Neuronal stem cell (in vitro differentiated cells): ENCODE data around the gene COPZ2.
A peak's percentile ranks its signal among the peaks of the same experiment; 100 is the strongest.

Source experiments
- DNase-seq: peaks from one replicate; pipeline ENCODE4 v3.0.0-alpha.2; 2013; ENCODE audit warnings: low spot score
- H2AFZ ChIP-seq: one replicate; pipeline ENCODE4 v1.6.1; 2013; ENCODE audit warnings: mild to moderate bottlenecking, low read length, inconsistent platforms
- H2AK5ac ChIP-seq: 2 replicates; pipeline ENCODE4 v1.6.1; 2013; ENCODE audit warnings: low read depth, mild to moderate bottlenecking, inconsistent platforms, low read length, moderate library complexity, mixed read lengths
- H2BK120ac ChIP-seq: 2 replicates; pipeline ENCODE4 v1.6.1; 2013; ENCODE audit warnings: low read depth, mild to moderate bottlenecking, inconsistent platforms, low read length, moderate library complexity, mixed read lengths
- H2BK12ac ChIP-seq: one replicate; pipeline ENCODE4 v1.6.1; 2013; ENCODE audit warnings: low read length, inconsistent platforms
- H2BK15ac ChIP-seq: 2 replicates; pipeline ENCODE4 v1.6.1; 2013; ENCODE audit warnings: mild to moderate bottlenecking, low read length, inconsistent platforms, mixed read lengths
- H2BK5ac ChIP-seq: one replicate; pipeline ENCODE4 v1.6.1; 2013; ENCODE audit warnings: inconsistent platforms, mild to moderate bottlenecking, low read length, moderate library complexity
- H3K14ac ChIP-seq: one replicate; pipeline ENCODE4 v1.6.1; 2013; ENCODE audit warnings: low read length, inconsistent platforms
- H3K18ac ChIP-seq: 2 replicates; pipeline ENCODE4 v1.6.1; 2013; ENCODE audit warnings: low read length, inconsistent platforms
- H3K23ac ChIP-seq: 2 replicates; pipeline ENCODE4 v1.6.1; 2013; ENCODE audit warnings: low read depth, mild to moderate bottlenecking, mixed read lengths, low read length, inconsistent platforms; ENCODE audit not compliant: poor library complexity
- H3K27ac ChIP-seq: replicated peaks from 3 replicates; pipeline ENCODE4 v1.5.1; 2013; ENCODE audit warnings: low read length, inconsistent platforms
- H3K27me3 ChIP-seq, 3 experiments: 2 replicates each; pipeline ENCODE4 v1.6.1; 2013; ENCODE audit warnings: low read length in 3 of 3, mild to moderate bottlenecking in 2 of 3, inconsistent platforms in 1 of 3, low read depth in 1 of 3, mixed read lengths in 1 of 3, moderate library complexity in 1 of 3; ENCODE audit not compliant: control insufficient read depth in 3 of 3, insufficient read depth in 3 of 3
- H3K36me3 ChIP-seq, 2 donors: replicated peaks in 1 of 2; 2 replicates each; pipeline ENCODE4 v1.6.1; 2013; ENCODE audit warnings: low read length in 2 of 2; ENCODE audit not compliant: control insufficient read depth in 2 of 2, insufficient read depth in 2 of 2
- H3K4ac ChIP-seq: 2 replicates; pipeline ENCODE4 v1.6.1; 2013; ENCODE audit warnings: inconsistent platforms, mild to moderate bottlenecking, low read length, moderate library complexity
- H3K4me1 ChIP-seq, 2 donors: 1 replicate in 1 of 2; 2 replicates in 1 of 2; pipeline ENCODE4 v1.6.1; 2013; ENCODE audit warnings: low read length in 2 of 2, low read depth in 1 of 2; ENCODE audit not compliant: control insufficient read depth in 2 of 2, insufficient read depth in 1 of 2
- H3K4me2 ChIP-seq: one replicate; pipeline ENCODE4 v1.6.1; 2013; ENCODE audit warnings: mild to moderate bottlenecking, low read length, inconsistent platforms; ENCODE audit not compliant: insufficient read depth, poor library complexity, severe bottlenecking
- H3K4me3 ChIP-seq, 2 donors: 2 replicates each; pipeline ENCODE4 v1.5.1; 2013; ENCODE audit warnings: low read length in 2 of 2, mild to moderate bottlenecking in 2 of 2, inconsistent platforms in 1 of 2, moderate library complexity in 1 of 2
- H3K79me1 ChIP-seq: one replicate; pipeline ENCODE4 v1.6.1; 2013; ENCODE audit warnings: low read depth, mild to moderate bottlenecking, inconsistent platforms, low read length, moderate library complexity
- H3K9ac ChIP-seq: one replicate; pipeline ENCODE4 v1.6.1; 2013; ENCODE audit warnings: mild to moderate bottlenecking, low read depth, low read length, inconsistent platforms; ENCODE audit not compliant: poor library complexity
- H3K9me3 ChIP-seq, 2 donors: replicated peaks in 1 of 2; 2 replicates each; pipeline versions ENCODE3 to v1.6.1; 2013; ENCODE audit warnings: low read length in 2 of 2, mild to moderate bottlenecking in 2 of 2, inconsistent platforms in 1 of 2, low read depth in 1 of 2, mixed read lengths in 1 of 2, moderate library complexity in 1 of 2; ENCODE audit not compliant: control insufficient read depth in 2 of 2, insufficient read depth in 1 of 2
- H4K8ac ChIP-seq: one replicate; pipeline ENCODE4 v1.6.1; 2013; ENCODE audit warnings: low read depth, mild to moderate bottlenecking, inconsistent platforms, low read length, moderate library complexity
- H4K91ac ChIP-seq: one replicate; pipeline ENCODE4 v1.6.1; 2013; ENCODE audit warnings: low read length, low read depth, mild to moderate bottlenecking, inconsistent platforms; ENCODE audit not compliant: poor library complexity
- WGBS, 2 donors: extraction: QIAGEN DNeasy Blood & Tissue Kit; methylation state at CpG; one replicate each; pipeline ENCODE4 v1.1.7; 2013; ENCODE audit warnings: missing lambda C conversion rate in 2 of 2, mixed read lengths in 1 of 2; ENCODE audit not compliant: insufficient read length in 2 of 2, insufficient replicate concordance in 1 of 2; ENCODE audit errors: extremely low coverage in 2 of 2; 5-methylcytosine and 5-hydroxymethylcytosine counted together

COPZ2 gene

DNA sequence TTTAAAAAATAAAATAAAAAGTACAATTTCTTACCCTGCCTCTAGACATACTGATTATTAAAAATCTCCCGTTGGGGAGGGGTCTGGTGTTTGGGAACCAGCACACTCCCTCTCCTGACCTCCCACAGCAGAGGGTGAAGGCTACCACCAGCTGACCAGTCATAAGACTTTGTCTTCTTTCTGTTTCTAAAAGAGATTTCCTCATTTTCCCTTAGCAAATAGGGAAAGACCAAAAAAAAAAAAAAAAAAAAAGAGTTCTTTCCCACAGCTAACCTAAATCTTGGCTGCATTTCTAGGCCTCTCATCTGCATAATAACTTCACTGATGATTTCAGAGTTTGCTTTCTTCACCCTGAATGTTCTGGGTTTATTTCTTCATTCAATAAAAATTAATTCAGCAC lies 36.4 kb downstream of the COPZ2 start:
- Histone ChIP-seq H3K23ac (no peak overlapping the region), H2BK120ac (no peak overlapping the region), H3K27me3 (no peaks in the 10 kb centered on the region), H3K4me1 (peaks cover 44 to 59% of the 10 kb centered on the region in 2 donors), H3K14ac (no peak overlapping the region), H3K27ac (no peak overlapping the region), H2BK15ac (no peak overlapping the region), H3K79me1 (no peaks in the 10 kb centered on the region), H2AFZ (no peak overlapping the region), H3K4me2 (no peak overlapping the region), H2AK5ac (no peak overlapping the region), H3K9me3 (no peaks in the 10 kb centered on the region), H3K4ac (no peak overlapping the region), H4K91ac (no peak overlapping the region), H3K4me3 (no peak overlapping the region), H3K36me3 (no peaks in the 10 kb centered on the region), H2BK12ac (no peak overlapping the region), H4K8ac (no peak overlapping the region), H3K9ac (no peak overlapping the region), H3K18ac (no peak overlapping the region), H2BK5ac (no peak overlapping the region)
- no CpG with 5 or more reads among the region's 1 CpG for WGBS, 2 donors
- DNase-seq, result no peak

DNA sequence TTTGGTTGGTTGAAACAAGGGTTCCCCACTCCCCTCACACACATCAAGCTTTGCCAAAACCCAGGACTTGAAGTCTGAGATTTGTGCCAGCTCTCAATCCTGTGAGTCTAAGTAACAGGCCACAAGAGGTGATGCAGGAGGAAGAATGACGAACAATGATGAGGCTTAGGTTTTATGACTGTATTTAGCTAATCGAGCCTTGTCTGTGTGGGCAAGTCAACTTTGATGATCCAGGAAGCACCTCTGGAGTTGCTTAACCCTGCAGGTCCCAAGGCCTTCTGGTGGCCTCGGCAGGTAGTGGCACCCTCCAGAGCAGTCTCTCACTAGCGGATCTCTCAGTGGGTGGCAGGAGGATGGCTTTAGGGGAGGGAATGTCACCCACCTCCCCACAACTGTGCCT lies 38.0 kb downstream of the COPZ2 start:
- Histone ChIP-seq H3K27me3 (no peaks in the 10 kb centered on the region), H2AK5ac (no peak overlapping the region), H4K8ac (no peak overlapping the region), H3K27ac (no peak overlapping the region), H4K91ac (no peak overlapping the region), H3K9me3 (no peaks in the 10 kb centered on the region), H3K9ac (no peak overlapping the region), H3K79me1 (no peaks in the 10 kb centered on the region), H2BK120ac (no peak overlapping the region), H3K14ac (no peak overlapping the region), H3K4me1 (peaks cover 45 to 60% of the 10 kb centered on the region in 2 donors), H3K18ac (peak overlapping the region; percentile 15), H3K23ac (no peak overlapping the region), H3K4me2 (no peak overlapping the region), H3K4ac (peak overlapping the region; percentile 14), H2BK5ac (peak overlapping the region; percentile 15), H2AFZ (no peak overlapping the region), H3K4me3 (no peak overlapping the region), H2BK15ac (no peak overlapping the region), H2BK12ac (no peak overlapping the region), H3K36me3 (no peaks in the 10 kb centered on the region)
- DNase-seq, result no peak
- whole genome bisulfite sequencing, 2 donors, result no CpG with 5 or more reads among the region's 4 CpGs

DNA sequence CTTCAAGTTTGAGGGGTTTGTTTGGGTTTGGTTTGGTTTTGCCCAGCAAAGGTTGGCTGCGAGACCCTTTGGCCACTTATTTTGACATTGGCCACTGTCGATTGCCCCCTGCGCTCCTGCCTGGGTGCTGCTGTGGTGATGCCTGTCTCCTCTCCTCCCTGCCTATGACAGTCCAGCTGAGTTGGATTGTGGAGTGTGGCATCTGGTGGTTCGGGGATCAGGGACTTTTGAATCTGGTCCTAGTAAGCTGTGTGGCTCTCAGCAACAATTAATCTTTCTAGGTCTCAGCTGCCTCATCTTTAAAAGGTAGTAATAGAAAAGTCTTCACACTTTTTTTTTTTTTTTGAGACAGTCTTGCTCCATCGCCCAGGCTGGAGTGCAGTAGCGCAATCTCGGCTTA lies 39.6 kb downstream of the COPZ2 start:
- peak overlapping the region; percentile 87 for H2BK12ac ChIP-seq

DNA sequence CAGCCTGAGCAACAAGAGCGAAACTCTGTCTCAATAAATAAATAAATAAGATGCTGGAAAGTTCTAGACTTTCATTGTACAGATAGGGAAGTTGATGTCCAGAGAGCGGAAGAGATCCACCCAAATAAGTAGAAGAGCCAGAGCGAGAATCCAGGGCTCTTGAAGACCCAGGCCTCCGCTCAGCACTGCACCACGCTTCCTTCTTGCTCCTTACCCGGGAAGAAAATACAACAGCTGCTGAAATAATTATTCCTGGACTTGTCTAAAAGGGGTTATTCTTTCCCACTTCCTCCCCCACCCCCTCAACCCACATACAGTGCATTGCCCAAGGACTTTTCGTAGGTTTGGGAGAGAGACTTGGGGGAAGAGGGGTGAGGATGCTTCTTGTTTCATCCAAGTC lies 40.0 kb downstream of the COPZ2 start:
- no peak overlapping the region for H3K27ac ChIP-seq
- no peak overlapping the region for H3K18ac ChIP-seq
- H3K9ac ChIP-seq, result no peak overlapping the region
- H3K79me1 ChIP-seq, result no peaks in the 10 kb centered on the region
- H4K8ac ChIP-seq, result no peak overlapping the region
- no peak overlapping the region for H3K4ac ChIP-seq
- DNase-seq, result no peak
- H2BK15ac ChIP-seq, result no peak overlapping the region
- no peak overlapping the region for H3K4me2 ChIP-seq
- no peak overlapping the region for H2AFZ ChIP-seq
- H2AK5ac ChIP-seq, result peak overlapping the region; percentile 91
- no peak overlapping the region for H3K4me3 ChIP-seq
- WGBS, 2 donors, result no CpG with 5 or more reads among the region's 7 CpGs
- H3K4me1 ChIP-seq, result peaks cover 40 to 57% of the 10 kb centered on the region in 2 donors
- H3K27me3 ChIP-seq, result no peaks in the 10 kb centered on the region
- H2BK120ac ChIP-seq, result no peak overlapping the region
- H3K23ac ChIP-seq, result no peak overlapping the region
- H3K36me3 ChIP-seq, result no peaks in the 10 kb centered on the region
- peak overlapping the region; percentile 87 for H2BK12ac ChIP-seq
- no peak overlapping the region for H2BK5ac ChIP-seq
- no peak overlapping the region for H3K14ac ChIP-seq
- no peaks in the 10 kb centered on the region for H3K9me3 ChIP-seq
- no peak overlapping the region for H4K91ac ChIP-seq

More for the DNA sequence above, 39.6 kb downstream of the COPZ2 start:
- Histone ChIP-seq H4K91ac (peak overlapping the region; percentile 97), H3K4me2 (no peak overlapping the region), H3K4ac (no peak overlapping the region), H3K9me3 (no peaks in the 10 kb centered on the region), H2BK120ac (no peak overlapping the region), H2AK5ac (peak overlapping the region; percentile 91), H3K9ac (no peak overlapping the region), H3K23ac (no peak overlapping the region), H3K14ac (no peak overlapping the region), H3K79me1 (no peaks in the 10 kb centered on the region), H3K36me3 (no peaks in the 10 kb centered on the region), H4K8ac (peak overlapping the region; percentile 29), H3K4me3 (no peak overlapping the region), H3K27ac (no peak overlapping the region), H3K4me1 (peaks cover 44 to 57% of the 10 kb centered on the region in 2 donors), H2BK5ac (no peak overlapping the region), H3K18ac (peak overlapping the region; percentile 92), H3K27me3 (no peaks in the 10 kb centered on the region), H2AFZ (no peak overlapping the region), H2BK15ac (no peak overlapping the region)
- no CpG with 5 or more reads among the region's 7 CpGs for WGBS, 2 donors
- DNase-seq, result no peak
